ENCODE measurements around the gene STT3B.

STT3B gene

DNA sequence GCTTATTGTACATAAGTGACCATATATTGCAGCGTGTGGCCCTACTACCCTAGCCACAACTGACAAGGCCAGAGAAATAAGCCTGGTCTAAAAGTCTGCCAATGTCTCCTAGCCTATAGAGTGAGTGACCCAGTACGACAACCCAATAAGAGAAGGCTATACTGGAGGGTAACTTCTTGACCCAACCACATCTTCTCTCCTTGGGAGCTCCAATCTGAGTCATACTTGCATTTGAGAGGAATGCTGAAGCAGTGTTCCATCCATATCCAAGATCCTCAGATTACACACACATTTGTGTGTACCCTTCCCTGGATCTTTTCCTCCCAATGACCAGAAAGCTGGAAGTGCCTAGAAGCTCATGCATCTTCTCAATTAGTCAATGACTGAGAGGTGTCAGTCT, 11.3 kb upstream of the STT3B start:
- no peak for DNase-seq (ENCODE audit: low read depth in 2 of 2)

DNA sequence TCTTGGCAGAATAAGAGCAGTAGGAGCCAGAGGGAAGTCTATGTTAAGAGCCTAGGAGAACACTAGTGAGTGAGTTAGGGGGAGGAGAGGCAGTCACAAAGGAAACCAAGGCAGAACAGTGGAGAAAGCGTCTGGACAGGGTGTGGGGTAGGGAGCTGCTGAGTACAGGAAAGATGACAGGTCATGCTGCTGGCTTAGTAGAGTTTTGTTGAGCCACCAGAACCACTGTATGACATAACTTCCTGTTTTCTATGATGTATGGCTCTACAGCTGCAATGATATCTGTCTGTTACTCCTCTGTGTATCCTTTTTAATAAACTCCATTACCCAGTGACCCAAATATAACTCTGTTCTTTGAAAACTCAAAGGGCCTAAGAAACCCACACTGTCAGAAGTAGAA, 10.6 kb upstream of the STT3B start:
- DNase-seq (ENCODE audit: low read depth in 2 of 2): no peak

DNA sequence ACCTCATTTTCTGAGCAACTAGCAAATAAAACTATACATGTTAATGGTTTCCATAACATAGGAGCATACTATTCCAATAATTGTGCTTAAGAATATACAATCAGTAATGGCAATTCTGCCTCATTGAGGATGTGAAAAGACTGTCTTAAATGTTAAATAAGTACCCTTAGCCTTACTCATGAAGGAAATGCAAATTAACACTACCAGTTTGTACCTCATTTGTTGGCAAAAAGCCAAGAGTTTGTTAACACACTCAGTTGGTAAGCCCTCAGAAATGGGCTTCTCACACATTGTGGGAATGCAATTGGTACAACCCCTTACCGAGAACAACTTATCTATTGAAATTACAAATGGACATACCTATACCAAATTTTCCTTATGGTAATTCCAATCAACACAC, 9.2 kb upstream of the STT3B start:
- DNase-seq (ENCODE audit: low read depth in 2 of 2): no peak

DNA sequence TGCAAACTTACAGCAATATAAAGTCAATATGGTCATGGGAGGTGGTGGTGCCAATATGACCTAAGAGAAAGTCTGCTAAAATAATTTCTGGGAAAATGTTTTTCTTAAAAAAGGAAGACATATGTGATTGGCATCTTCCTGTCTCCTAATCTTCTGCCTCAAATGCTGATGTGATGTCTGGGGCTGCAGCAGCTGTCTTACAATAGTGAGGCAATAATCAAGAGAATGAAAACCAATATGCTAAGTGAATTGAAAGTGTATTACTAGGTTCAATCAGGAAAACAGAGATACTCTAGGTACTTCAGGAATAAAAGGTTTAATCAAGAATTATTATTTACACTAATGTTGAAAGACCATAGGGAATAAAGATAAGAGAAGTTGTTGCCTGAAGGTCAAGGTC, 7.2 kb upstream of the STT3B start:
- DNase-seq (ENCODE audit: low read depth in 2 of 2): no peak

GRCh38 chr3:31529421-31529820, 3.3 kb upstream of the STT3B start:
- no peak for DNase-seq (ENCODE audit: low read depth in 2 of 2)

- DNase-seq (ENCODE audit: low read depth in 2 of 2): no peak
Observed at GRCh38 chr3:31530039-31530959, 2.4 kb upstream of the STT3B start.

- no peak for DNase-seq (ENCODE audit: low read depth in 2 of 2)
Observed at GRCh38 chr3:31530960-31531335, 1.8 kb upstream of the STT3B start.

- DNase-seq (ENCODE audit: low read depth in 2 of 2): no peak
Observed at GRCh38 chr3:31531452-31531991, 1.2 kb upstream of the STT3B start.

DNA sequence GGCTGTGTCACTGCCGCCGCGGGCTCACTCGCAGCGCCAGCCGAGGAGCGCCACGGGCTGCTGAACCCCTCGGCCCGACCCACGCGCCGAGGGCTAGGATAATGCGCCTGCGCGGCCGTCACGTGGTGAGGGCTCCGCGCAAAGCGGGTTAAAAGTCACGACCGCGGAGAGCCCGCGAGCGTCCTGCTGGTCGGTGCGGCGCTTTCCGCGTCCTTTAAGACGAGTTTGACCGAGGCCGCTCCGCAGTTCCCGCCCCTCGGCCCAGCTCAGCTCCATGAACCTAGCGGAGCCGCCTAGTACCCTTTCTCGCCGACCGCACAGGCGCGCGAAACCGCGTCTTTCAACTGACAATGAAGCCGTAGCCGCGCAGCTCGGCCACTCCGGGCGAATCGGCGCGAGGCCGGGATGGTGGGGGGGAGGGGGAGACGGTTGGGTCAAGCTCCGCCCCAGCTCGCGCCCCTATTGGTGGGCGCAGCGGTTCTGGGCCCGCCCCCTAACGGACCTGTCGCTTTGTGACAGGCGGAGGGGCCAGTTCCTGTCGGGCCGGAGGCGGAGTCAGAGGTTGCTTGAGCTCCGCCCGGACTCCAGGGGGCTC, 636 bp upstream of the STT3B start:
- DNase-seq (ENCODE audit: low read depth in 2 of 2): peak; percentile 96 to 99

DNA sequence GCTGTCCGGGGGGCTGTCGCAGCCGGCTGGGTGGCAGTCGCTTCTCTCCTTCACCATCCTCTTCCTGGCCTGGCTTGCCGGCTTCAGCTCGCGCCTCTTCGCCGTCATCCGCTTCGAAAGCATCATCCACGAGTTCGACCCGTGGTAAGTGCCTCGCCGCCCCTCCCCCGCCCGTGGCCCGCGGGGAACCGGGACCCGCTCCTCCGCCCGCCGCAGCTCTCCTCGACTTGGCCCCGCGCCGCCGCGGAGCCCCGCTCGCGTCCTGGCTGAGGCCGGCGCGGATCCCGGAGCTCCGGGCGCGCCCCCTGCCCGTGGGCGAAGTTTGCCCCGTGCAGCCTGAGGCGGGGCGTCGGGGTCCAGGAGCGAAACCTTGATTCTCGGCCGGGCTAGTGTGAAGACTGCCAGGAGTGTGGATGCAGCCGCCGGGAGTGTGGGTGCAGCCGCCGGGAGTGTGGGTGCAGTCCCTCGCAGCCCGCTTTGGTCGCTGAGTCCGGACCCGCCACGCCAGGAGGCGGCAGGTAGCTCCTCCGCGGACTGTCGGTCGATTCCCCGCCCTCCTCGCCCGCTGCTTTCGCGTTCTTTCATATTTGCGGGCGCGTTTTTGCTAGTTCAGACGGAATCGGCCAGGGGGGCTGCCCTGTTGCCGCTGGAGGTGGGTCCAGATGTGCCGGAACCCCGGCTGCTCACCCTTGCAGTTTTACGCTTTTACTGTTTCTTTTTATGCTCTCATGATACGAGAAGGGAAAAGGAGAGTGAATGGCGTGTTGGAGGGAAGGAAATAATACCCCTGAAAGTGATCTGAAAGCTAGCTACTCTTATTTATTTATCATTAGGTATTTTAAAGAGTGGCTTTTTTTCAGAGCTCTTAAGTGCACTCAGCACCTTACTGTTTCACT, 692 bp downstream of the STT3B start:
- DNase-seq (ENCODE audit: low read depth in 2 of 2): peak; percentile 36 to 47

DNA sequence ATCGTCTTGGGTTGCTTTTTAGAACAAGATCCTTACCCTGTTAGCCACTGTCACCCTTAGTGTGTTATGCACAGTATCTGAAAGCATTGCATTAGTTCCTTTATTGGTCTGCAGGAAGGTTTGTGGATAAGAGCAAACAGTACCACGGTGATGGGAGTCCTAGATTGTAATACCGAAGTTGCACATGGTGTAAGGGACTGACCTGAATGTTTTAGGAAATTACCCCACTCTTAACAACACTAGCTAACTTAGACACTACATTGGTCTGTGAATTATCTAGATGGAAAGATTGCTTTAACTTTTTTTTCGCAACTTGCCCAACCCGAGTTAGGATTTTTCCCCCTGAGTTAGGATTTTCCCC, 1.3 kb downstream of the STT3B start:
- no peak for DNase-seq (ENCODE audit: low read depth in 2 of 2)

- DNase-seq (ENCODE audit: low read depth in 2 of 2): no peak
Observed at GRCh38 chr3:31536497-31536896, 3.8 kb downstream of the STT3B start.

DNA sequence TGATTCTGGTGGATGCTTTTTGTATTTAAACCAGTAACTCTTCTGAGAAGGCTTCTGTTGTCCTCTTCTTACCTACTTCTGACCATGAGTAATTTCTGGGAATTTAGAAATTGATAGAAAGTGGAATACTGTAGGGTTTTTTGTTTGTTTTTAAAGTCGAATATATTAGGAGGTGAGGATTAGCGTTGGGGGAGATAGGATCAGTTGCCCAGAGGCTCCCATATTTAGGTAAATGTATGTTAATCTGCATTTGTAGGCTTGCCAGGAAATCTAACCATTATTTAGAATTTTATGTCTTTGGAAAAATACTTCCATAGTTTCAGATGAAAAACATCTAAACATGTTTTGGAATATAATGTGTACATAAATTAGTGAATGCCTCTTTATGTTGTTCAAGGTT, 6.1 kb downstream of the STT3B start:
- DNase-seq (ENCODE audit: low read depth in 2 of 2): no peak

- no peak for DNase-seq (ENCODE audit: low read depth in 2 of 2)
Observed at GRCh38 chr3:31539275-31539674, 6.5 kb downstream of the STT3B start.

- DNase-seq (ENCODE audit: low read depth in 2 of 2): no peak
Observed at GRCh38 chr3:31541089-31541488, 8.4 kb downstream of the STT3B start.

GRCh38 chr3:31542246-31542645, 9.5 kb downstream of the STT3B start:
- no peak for DNase-seq (ENCODE audit: low read depth in 2 of 2)

GRCh38 chr3:31543375-31543774, 10.7 kb downstream of the STT3B start:
- no peak for DNase-seq (ENCODE audit: low read depth in 2 of 2)

DNA sequence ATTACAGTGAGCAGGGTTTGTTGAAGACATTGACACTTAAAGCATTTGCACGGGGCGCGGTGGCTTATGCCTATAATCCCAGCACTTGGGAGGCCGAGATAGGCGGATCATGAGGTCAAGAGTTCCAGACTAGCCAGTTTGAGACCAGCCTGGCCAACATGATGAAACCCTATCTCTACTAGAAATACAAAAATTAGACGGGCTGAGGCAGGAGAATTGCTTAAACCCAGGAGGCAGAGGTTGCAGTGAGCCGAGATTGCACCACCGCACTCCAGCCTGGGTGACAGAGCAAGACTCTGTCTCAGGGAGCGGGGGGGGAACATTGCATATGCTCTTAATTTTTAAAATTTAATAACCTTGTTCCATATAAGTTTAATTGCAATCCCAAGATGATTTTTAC, 11.9 kb downstream of the STT3B start:
- no peak for DNase-seq (ENCODE audit: low read depth in 2 of 2)

GRCh38 chr3:31546162-31546561, 13.4 kb downstream of the STT3B start:
- DNase-seq (ENCODE audit: low read depth in 2 of 2): no peak

DNA sequence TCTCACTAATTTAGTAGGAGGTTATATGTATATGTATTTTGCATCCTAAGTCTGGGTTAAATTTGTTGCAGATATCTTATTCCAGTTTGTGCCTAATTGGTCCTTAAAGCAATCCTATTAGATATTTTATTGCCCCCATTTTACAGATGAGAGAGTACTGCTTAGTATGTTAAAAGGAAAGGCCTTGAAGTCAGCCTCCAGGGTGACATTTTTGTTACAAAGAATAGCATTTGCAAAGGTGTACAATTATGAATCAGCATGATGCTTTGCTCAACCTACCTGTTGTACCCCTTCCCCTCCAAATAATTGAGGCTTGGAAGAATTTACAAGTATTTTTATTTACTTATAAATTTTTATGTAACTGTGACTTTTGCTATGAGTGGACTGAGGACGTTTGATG, 14.0 kb downstream of the STT3B start:
- DNase-seq (ENCODE audit: low read depth in 2 of 2): no peak

GRCh38 chr3:31550452-31551251, 17.9 kb downstream of the STT3B start:
- no peak for DNase-seq (ENCODE audit: low read depth in 2 of 2)

All from stimulated activated CD8-positive, alpha-beta memory T cell treated with anti-CD3 and anti-CD28 coated beads, Interleukin-2, amount 100 ng/mL, for 48 hours (primary cell).